ENCODE data around the gene POLR1A. TPM values are rescaled to one million over a fixed set of nuclear protein-coding genes. Genes with fewer than 3 reads are reported as not detected.

POLR1A gene
- total RNA-seq, 1 donor from 2014 or later, result 17.2 TPM

DNA sequence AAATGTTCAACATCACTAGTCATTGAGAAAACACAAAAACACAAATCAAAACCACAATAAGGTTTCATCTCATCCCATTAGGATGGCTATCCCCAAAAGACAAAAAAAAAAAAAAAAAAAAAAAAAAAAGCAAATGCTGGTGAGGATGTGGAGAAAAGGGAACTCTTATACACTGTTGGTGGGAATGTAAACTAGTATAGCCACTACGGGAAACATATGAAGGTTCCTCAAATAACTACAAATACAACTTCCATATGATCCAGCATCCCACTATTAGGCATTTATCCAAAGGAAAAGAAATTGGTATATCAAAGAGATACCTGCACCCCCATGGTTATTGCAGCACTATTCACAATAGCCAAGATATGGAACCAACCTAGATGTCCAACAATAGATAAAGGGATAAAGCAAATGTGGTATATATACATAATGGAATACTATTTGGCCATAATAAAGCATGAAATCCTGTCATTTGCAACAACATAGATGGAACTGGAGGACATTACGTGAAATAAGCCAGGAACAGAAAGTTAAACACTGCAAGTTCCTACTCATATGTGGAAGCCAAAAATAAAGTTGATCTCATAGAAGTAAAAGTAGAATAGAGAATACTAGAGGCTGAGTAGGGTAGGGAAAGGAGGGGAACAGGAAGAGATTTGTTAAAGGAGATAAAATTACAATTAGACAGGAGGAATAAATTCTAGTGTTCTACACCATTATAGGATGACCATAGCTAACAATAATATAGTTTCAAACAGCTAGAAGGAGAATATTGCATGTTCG is 8.4 kb downstream of the POLR1A start:
- H3K27me3 ChIP-seq, result no peaks in the 10 kb centered on the region
- no peaks in the 10 kb centered on the region for H3K9me3 ChIP-seq
- peaks cover 0 to 47% of the 10 kb centered on the region in 2 donors for H3K36me3 ChIP-seq
- DNase-seq (ENCODE audit: extremely low spot score in 2 of 2), result no peak
- intact Hi-C loops (cut with DNase I), result no loop called here
- TF ChIP-seq POLR2A (IDR thresholded peaks at IDR 0.05), result no peak
- TF ChIP-seq POLR2AphosphoS5 (IDR thresholded peaks at IDR 0.05; ENCODE audit: insufficient read depth in 1 of 2, low read depth in 1 of 2), result no peak
- TF ChIP-seq, protein P1, sequence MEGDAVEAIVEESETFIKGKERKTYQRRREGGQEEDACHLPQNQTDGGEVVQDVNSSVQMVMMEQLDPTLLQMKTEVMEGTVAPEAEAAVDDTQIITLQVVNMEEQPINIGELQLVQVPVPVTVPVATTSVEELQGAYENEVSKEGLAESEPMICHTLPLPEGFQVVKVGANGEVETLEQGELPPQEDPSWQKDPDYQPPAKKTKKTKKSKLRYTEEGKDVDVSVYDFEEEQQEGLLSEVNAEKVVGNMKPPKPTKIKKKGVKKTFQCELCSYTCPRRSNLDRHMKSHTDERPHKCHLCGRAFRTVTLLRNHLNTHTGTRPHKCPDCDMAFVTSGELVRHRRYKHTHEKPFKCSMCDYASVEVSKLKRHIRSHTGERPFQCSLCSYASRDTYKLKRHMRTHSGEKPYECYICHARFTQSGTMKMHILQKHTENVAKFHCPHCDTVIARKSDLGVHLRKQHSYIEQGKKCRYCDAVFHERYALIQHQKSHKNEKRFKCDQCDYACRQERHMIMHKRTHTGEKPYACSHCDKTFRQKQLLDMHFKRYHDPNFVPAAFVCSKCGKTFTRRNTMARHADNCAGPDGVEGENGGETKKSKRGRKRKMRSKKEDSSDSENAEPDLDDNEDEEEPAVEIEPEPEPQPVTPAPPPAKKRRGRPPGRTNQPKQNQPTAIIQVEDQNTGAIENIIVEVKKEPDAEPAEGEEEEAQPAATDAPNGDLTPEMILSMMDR (IDR thresholded peaks at IDR 0.05), result no peak
- H3K4me1 ChIP-seq, result no peaks in the 10 kb centered on the region
- H3K4me3 ChIP-seq, result no peak overlapping the region
- no peak overlapping the region for H3K27ac ChIP-seq

DNA sequence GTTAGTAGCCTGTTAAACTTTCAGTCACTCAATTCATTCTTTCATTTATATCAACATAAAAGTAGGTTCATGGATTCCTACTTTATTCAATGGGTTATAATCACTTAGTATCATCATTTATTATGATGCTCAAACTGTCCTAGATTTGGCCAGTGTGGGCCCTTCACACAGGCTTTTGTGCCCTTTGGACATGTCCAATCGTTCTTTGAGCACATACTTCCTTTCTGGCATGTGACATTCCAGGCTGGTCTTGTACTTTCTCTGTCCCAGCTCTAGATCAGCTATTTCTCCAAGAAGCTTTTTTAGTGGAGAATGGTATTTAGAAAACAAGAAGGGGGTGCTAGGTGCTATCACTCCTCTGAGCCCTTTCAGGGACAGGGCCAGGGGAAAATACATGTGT is 11.5 kb downstream of the POLR1A start:
- no peak for TF ChIP-seq POLR2AphosphoS5 (IDR thresholded peaks at IDR 0.05; ENCODE audit: insufficient read depth in 1 of 2, low read depth in 1 of 2)
- TF ChIP-seq, protein P1 (IDR thresholded peaks at IDR 0.05), result no peak
- TF ChIP-seq POLR2A (IDR thresholded peaks at IDR 0.05), result no peak
- Histone ChIP-seq H3K36me3 (peaks cover 0 to 58% of the 10 kb centered on the region in 2 donors), H3K9me3 (no peaks in the 10 kb centered on the region), H3K27ac (no peak overlapping the region), H3K4me3 (no peak overlapping the region), H3K27me3 (no peaks in the 10 kb centered on the region), H3K4me1 (no peaks in the 10 kb centered on the region)
- intact Hi-C loops (cut with DNase I), result no loop called here
- no peak for DNase-seq (ENCODE audit: extremely low spot score in 2 of 2)

DNA sequence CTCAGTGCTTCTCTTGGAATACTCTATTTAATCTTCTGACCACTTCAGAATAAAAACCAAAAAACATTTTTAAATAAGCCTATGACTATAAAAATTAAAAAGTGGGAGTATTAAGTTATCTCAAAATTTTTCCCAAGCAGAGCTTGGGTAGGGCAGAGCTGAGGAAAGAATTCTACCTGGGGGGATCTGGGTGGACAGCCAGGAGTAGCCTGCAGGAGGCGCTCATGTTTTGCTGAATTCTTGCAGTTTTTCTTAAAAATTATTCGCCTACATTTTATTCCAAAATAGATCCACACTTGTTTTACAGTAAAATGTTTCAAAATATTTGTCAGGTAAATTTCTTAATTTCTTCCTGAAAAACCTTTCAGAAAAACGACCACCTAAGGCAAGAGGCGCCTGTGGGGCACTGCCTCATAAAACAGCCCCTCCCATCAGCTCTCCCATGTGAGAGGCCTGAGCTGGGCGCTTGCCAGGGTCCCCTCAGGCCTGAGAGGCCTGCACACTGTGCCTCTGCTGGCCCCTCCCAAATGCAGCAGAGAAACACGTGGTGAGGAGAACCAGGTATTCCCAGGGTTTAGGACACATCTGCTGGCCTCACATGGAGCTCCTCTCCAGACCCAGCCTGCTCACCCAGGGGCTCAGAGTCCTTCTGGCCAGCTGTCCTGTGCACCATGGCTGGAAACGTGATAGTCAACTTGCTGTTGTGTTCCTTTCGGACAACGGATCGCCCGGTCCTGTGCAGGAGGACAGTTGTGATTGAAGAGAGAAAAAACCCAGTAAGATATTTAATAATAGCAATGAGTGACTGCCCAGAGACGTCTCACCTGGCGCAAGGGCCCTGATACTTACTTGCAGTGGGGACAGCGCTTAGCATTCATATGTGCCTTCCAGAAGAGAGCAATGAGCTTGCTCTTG is 17.5 kb downstream of the POLR1A start:
- DNase-seq (ENCODE audit: extremely low spot score in 2 of 2), result no peak
- no peaks in the 10 kb centered on the region for H3K27me3 ChIP-seq
- no peak overlapping the region for H3K4me3 ChIP-seq
- H3K4me1 ChIP-seq, result no peaks in the 10 kb centered on the region
- H3K36me3 ChIP-seq, result peaks cover 0 to 44% of the 10 kb centered on the region in 2 donors
- intact Hi-C loops (cut with DNase I), result loop anchor here (10.0 kb wide), 1 partner anchor 373 kb away; no protein-coding TSS in a partner anchor
- H3K9me3 ChIP-seq, result no peaks in the 10 kb centered on the region
- no peak overlapping the region for H3K27ac ChIP-seq
- TF ChIP-seq, protein P1 (IDR thresholded peaks at IDR 0.05), result no peak
- TF ChIP-seq POLR2A (IDR thresholded peaks at IDR 0.05), result no peak
- TF ChIP-seq POLR2AphosphoS5 (IDR thresholded peaks at IDR 0.05; ENCODE audit: insufficient read depth in 1 of 2, low read depth in 1 of 2), result no peak

DNA sequence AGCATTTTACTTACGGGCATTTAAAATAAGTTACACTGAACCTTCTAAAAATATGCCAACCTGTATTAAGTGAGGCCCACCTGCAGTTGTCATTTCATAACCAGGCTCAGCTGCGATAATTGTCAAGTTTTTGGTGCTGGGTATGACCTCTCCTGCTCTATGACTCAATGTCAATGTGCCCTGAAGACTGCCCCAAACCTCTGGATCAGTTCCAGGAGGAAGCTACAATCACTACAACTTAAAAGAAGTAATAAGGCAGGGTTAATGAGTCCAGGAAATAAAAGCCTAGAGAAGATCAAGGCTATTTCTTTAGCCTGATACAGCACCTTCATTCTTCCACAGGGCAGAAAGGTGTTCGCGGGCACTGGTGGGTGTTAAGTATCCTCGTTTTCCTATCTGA is 22.9 kb downstream of the POLR1A start:
- DNase-seq (ENCODE audit: extremely low spot score in 2 of 2), result no peak
- Histone ChIP-seq H3K27me3 (no peaks in the 10 kb centered on the region), H3K4me3 (no peak overlapping the region), H3K4me1 (peaks cover 17% of the 10 kb centered on the region), H3K27ac (no peak overlapping the region), H3K36me3 (peaks cover 0 to 18% of the 10 kb centered on the region in 2 donors), H3K9me3 (no peaks in the 10 kb centered on the region)
- intact Hi-C loops (cut with DNase I), result loop anchor here (10.0 kb wide), 1 partner anchor 368 kb away; no protein-coding TSS in a partner anchor
- TF ChIP-seq, protein P1 (IDR thresholded peaks at IDR 0.05), result no peak
- TF ChIP-seq POLR2A (IDR thresholded peaks at IDR 0.05), result no peak
- TF ChIP-seq POLR2AphosphoS5 (IDR thresholded peaks at IDR 0.05; ENCODE audit: insufficient read depth in 1 of 2, low read depth in 1 of 2), result no peak
